Activated B cell treated with CpG ODN at 0.5 μM for 24 hours (primary cell): ENCODE measurements around the gene TMEM123. TPM values are rescaled to one million over a fixed set of nuclear protein-coding genes. Genes with fewer than 3 reads are reported as not detected.

Experiments used
- ATAC-seq: fragments of 200-7000 bp; cut with Tn5 transposase; one replicate; pipeline ENCODE4 v1.10.0; 2021; ENCODE audit warnings: low read depth, mild to moderate bottlenecking, moderate library complexity
- CTCF ChIA-PET: fragments of 350-600 bp; sonication (Branson Sonifier 250); formaldehyde crosslinking; loops from one replicate; lab custom pipeline; 2021; ENCODE audit warnings: antibody characterized with exemption; lab: Charles Lee
- POLR2A ChIA-PET: fragments of 350-600 bp; sonication (Branson Sonifier 250); formaldehyde crosslinking; loops from one replicate; lab custom pipeline; 2021; ENCODE audit warnings: antibody characterized with exemption; lab: Charles Lee
- DNase-seq: peaks from one replicate; pipeline ENCODE4 v3.0.0; 2022
- H3K27ac Mint-ChIP-seq: one replicate; pipeline ENCODE4 v1.8.0; 2020; ENCODE audit warnings: mixed read lengths
- H3K27me3 Mint-ChIP-seq: one replicate; pipeline ENCODE4 v1.8.0; 2021; ENCODE audit warnings: mixed read lengths
- H3K36me3 Mint-ChIP-seq: one replicate; pipeline ENCODE4 v1.8.0; 2021; ENCODE audit warnings: low read depth, mixed read lengths
- H3K4me1 Mint-ChIP-seq: one replicate; pipeline ENCODE4 v1.8.0; 2021; ENCODE audit warnings: mixed read lengths
- H3K4me3 Mint-ChIP-seq: one replicate; pipeline ENCODE4 v1.8.0; 2020; ENCODE audit warnings: mild to moderate bottlenecking, mixed read lengths
- H3K9me3 Mint-ChIP-seq: one replicate; pipeline ENCODE4 v1.8.0; 2020; ENCODE audit warnings: mixed read lengths
- intact Hi-C: fragments of 100-400 bp; cut with micrococcal nuclease; formaldehyde crosslinking; loops from one replicate; pipeline ENCODE4 v1.15.1; 2024
- total RNA-seq: library from RNA; stranded (reverse); gene quantifications from 2 replicates; pipeline ENCODE4 v1.2.3, GENCODE V29; 2022
- TF ChIP-seq, protein P1 (sequence below): fragments of 200-600 bp; IDR thresholded peaks from one replicate; pipeline ENCODE4 v1.8.0; 2022; ENCODE audit warnings: antibody characterized with exemption, mild to moderate bottlenecking

Gene TMEM123
- total RNA-seq, 1 donor from 2014 or later: 191 TPM

DNA sequence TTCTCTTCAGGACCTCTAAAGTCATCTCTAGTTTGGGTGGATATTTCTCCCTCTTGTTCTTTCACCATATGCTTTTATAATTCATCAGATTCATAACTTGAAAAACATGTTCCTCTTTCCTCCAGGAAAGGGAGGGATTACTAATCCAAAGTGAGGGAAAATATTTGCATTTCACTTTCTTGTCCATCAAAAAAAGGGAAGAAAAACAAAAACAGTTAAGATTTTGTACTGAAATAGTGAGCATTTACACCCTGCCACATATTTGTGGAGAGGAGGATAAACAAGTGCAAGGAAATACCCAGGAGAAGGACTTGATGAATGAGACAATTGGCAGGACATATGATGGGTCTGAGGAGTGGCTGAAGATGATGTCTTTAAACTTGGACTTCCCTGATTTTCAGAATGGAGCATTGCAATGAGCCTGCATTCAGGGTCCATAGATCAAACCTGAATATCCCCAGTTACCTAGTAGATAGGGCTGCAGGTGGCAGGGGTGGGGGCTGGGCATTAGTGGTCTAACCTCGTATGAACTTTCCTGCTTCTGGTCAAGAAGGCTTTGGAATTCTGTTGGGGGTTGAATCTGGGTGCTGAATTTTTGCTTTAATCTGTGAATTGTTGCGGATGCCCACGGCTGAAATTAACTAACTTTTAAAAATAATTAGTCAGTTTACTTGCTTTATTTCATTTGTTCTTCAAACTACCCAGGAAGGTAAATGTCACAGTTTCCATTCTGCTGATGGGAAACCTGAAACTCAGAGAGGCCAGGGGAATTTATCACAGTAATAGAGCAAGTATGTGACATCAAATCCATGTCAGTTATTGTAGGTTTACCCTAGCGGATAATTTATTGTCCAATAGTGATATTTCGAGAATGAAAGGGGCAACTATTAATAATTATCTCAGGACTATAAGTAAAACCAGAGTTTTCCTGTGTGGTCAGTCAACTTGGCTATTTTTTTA, 36.9 kb upstream of the TMEM123 start:
- POLR2A ChIA-PET: interaction anchor here (0.6 to 0.9 kb wide), 2 partner anchors 13 to 59 kb away, joined by 3 to 5 read pairs; no protein-coding TSS in a partner anchor
- Mint-ChIP-seq H3K27me3 (no peaks in the 10 kb centered on the region), H3K4me1 (peaks cover 7% of the 10 kb centered on the region), H3K9me3 (no peaks in the 10 kb centered on the region), H3K4me3 (no peak overlapping the region), H3K27ac (no peak overlapping the region), H3K36me3 (no peaks in the 10 kb centered on the region)
- intact Hi-C loops: loop anchor here (10.0 kb wide), 1 partner anchor 485 kb away; no protein-coding TSS in a partner anchor
- CTCF ChIA-PET: no interaction called here
- TF ChIP-seq, protein P1, sequence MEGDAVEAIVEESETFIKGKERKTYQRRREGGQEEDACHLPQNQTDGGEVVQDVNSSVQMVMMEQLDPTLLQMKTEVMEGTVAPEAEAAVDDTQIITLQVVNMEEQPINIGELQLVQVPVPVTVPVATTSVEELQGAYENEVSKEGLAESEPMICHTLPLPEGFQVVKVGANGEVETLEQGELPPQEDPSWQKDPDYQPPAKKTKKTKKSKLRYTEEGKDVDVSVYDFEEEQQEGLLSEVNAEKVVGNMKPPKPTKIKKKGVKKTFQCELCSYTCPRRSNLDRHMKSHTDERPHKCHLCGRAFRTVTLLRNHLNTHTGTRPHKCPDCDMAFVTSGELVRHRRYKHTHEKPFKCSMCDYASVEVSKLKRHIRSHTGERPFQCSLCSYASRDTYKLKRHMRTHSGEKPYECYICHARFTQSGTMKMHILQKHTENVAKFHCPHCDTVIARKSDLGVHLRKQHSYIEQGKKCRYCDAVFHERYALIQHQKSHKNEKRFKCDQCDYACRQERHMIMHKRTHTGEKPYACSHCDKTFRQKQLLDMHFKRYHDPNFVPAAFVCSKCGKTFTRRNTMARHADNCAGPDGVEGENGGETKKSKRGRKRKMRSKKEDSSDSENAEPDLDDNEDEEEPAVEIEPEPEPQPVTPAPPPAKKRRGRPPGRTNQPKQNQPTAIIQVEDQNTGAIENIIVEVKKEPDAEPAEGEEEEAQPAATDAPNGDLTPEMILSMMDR: no peak
- ATAC-seq: no peak
- DNase-seq: no peak

DNA sequence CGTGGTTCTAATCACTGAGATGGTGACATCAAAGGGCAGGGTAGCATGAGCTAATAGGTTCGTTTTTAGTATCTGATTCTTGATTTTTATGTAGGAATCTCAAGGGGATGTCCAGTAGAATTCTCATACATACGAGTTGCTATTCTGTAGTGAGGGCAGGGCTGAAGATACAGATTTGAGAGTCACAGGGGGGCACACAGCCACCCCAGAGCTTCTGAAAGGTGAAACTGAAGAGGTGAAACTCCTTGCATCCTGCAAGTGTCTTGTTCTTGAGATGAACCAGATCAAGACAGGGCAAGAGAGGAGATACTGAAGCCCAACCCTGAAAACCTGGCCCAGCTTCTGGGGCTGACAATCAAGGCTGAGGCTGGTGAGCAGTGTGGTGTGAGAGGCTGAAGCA, 35.6 kb upstream of the TMEM123 start:
- ChIA-PET POLR2A (interaction anchor here (0.9 kb wide), 1 partner anchor 12 kb away, joined by 5 read pairs; no protein-coding TSS in a partner anchor), CTCF (interaction anchor here (0.7 to 1.3 kb wide), 2 partner anchors 98 to 125 kb away, joined by 3 to 4 read pairs; no protein-coding TSS in a partner anchor)
- Mint-ChIP-seq H3K4me1 (peaks cover 7% of the 10 kb centered on the region), H3K27ac (no peak overlapping the region), H3K9me3 (no peaks in the 10 kb centered on the region), H3K27me3 (no peaks in the 10 kb centered on the region), H3K36me3 (no peaks in the 10 kb centered on the region), H3K4me3 (no peak overlapping the region)
- DNase-seq (no peak), ATAC-seq (no peak)
- intact Hi-C loops: no loop called here
- TF ChIP-seq, protein P1: no peak

DNA sequence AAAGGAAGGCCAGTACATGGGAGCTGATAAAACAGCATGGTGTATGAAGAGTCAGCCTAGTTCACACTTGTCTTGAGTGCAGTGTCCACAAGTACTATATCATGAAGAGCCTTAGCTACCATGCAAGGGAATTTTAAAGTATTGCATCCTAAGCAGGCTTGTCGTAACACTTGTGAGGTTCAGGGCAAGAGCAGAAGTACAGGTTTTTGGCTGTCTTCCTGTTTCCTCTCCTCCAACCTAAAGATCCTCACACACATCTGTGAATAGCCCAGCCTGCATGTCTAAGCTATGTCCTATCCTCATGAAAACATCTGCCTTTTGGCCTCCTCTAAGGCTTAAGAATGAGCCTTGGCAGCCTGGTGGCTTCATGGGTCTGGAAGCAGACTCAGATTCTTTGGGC, 34.6 kb upstream of the TMEM123 start:
- H3K9me3 Mint-ChIP-seq: no peaks in the 10 kb centered on the region
- no peaks in the 10 kb centered on the region for H3K27me3 Mint-ChIP-seq
- POLR2A ChIA-PET: interaction anchor here (1.3 kb wide), 1 partner anchor 11 kb away, joined by 6 read pairs; no protein-coding TSS in a partner anchor
- no peaks in the 10 kb centered on the region for H3K36me3 Mint-ChIP-seq
- intact Hi-C loops: no loop called here
- CTCF ChIA-PET: interaction anchor here (0.8 to 1.3 kb wide), 2 partner anchors 12 to 126 kb away, joined by 3 to 4 read pairs; no protein-coding TSS in a partner anchor
- TF ChIP-seq, protein P1: no peak
- no peak overlapping the region for H3K4me3 Mint-ChIP-seq
- no peak overlapping the region for H3K27ac Mint-ChIP-seq
- H3K4me1 Mint-ChIP-seq: peaks cover 7% of the 10 kb centered on the region
- ATAC-seq (no peak), DNase-seq (no peak)

DNA sequence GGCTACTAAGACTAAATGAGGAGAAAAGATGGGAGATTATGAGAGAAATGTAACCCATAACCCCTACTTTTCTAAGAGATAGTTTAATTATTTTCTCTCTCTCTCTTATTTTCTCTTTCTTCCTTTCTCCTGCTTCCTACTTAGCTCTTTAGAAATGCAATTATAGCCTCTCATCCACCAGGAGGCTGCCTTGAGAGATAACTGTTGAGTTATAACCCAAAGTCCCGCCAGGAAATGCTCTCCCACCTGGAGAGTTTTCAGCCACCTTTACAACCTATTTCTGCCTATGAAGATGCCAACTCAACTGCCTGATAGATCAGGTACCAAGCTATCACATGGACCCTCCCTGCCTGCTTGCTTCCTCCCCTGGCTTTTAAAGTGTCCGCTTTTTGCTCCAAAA, 34.0 kb upstream of the TMEM123 start:
- no peak for ATAC-seq
- ChIA-PET CTCF (interaction anchor here (0.8 kb wide), 1 partner anchor 11 kb away, joined by 3 read pairs; no protein-coding TSS in a partner anchor), POLR2A (interaction anchor here (1.3 kb wide), 1 partner anchor 10 kb away, joined by 6 read pairs; no protein-coding TSS in a partner anchor)
- Mint-ChIP-seq H3K4me1 (peaks cover 5% of the 10 kb centered on the region), H3K9me3 (no peaks in the 10 kb centered on the region), H3K27ac (no peak overlapping the region), H3K36me3 (no peaks in the 10 kb centered on the region), H3K4me3 (no peak overlapping the region), H3K27me3 (no peaks in the 10 kb centered on the region)
- no peak for DNase-seq
- intact Hi-C loops: no loop called here
- TF ChIP-seq, protein P1: no peak
